GM15510 (cell line): ENCODE results near the gene TMEM63B.

ENCODE experiments used
- POLR2A ChIP-seq: IDR thresholded peaks from 3 replicates; pipeline ENCODE4 v1.6.1; 2011; ENCODE audit warnings: borderline replicate concordance; ENCODE audit not compliant: insufficient read length; ENCODE audit errors: extremely low read depth

The TMEM63B gene

GRCh38 chr6:44128020-44128917 is 915 bp downstream of the TMEM63B start:
- TF ChIP-seq POLR2A = no peak

GRCh38 chr6:44129841-44130322 is 2.5 kb downstream of the TMEM63B start:
- TF ChIP-seq POLR2A = no peak

- TF ChIP-seq POLR2A = no peak
Observed at GRCh38 chr6:44131892-44132291, 4.5 kb downstream of the TMEM63B start.

GRCh38 chr6:44132476-44132875 is 5.1 kb downstream of the TMEM63B start:
- TF ChIP-seq POLR2A = no peak

- no peak for TF ChIP-seq POLR2A
Observed at GRCh38 chr6:44133003-44133931, 5.9 kb downstream of the TMEM63B start.

- TF ChIP-seq POLR2A = no peak
Observed at GRCh38 chr6:44133981-44134711, 6.8 kb downstream of the TMEM63B start.

- TF ChIP-seq POLR2A = no peak
Observed at GRCh38 chr6:44135173-44135758, 7.9 kb downstream of the TMEM63B start.

- TF ChIP-seq POLR2A = no peak
Observed at GRCh38 chr6:44135875-44136274, 8.5 kb downstream of the TMEM63B start.

GRCh38 chr6:44138717-44139350 is 11.5 kb downstream of the TMEM63B start:
- no peak for TF ChIP-seq POLR2A

- no peak for TF ChIP-seq POLR2A
Observed at GRCh38 chr6:44139351-44139743, 12.0 kb downstream of the TMEM63B start.

GRCh38 chr6:44142835-44143234 is 15.5 kb downstream of the TMEM63B start:
- TF ChIP-seq POLR2A = no peak

GRCh38 chr6:44143731-44144130 is 16.4 kb downstream of the TMEM63B start:
- no peak for TF ChIP-seq POLR2A

- TF ChIP-seq POLR2A = no peak
Observed at GRCh38 chr6:44145839-44146238, 18.5 kb downstream of the TMEM63B start.

- TF ChIP-seq POLR2A = no peak
Observed at GRCh38 chr6:44146685-44147084, 19.3 kb downstream of the TMEM63B start.

- no peak for TF ChIP-seq POLR2A
Observed at GRCh38 chr6:44147256-44147655, 19.9 kb downstream of the TMEM63B start.

GRCh38 chr6:44148306-44148705 is 21.0 kb downstream of the TMEM63B start:
- TF ChIP-seq POLR2A = no peak
